NT2/D1 (cell line): Measurements from ENCODE around the gene ZSCAN2.

Experiments used
- YY1 ChIP-seq: IDR thresholded peaks from 2 replicates; pipeline ENCODE4 v1.6.1; 2011; ENCODE audit not compliant: insufficient read length, insufficient read depth
- ZNF274 ChIP-seq: IDR thresholded peaks from 2 replicates; pipeline ENCODE4 v1.6.1; 2011; ENCODE audit warnings: mild to moderate bottlenecking, low read depth, low read length

DNA sequence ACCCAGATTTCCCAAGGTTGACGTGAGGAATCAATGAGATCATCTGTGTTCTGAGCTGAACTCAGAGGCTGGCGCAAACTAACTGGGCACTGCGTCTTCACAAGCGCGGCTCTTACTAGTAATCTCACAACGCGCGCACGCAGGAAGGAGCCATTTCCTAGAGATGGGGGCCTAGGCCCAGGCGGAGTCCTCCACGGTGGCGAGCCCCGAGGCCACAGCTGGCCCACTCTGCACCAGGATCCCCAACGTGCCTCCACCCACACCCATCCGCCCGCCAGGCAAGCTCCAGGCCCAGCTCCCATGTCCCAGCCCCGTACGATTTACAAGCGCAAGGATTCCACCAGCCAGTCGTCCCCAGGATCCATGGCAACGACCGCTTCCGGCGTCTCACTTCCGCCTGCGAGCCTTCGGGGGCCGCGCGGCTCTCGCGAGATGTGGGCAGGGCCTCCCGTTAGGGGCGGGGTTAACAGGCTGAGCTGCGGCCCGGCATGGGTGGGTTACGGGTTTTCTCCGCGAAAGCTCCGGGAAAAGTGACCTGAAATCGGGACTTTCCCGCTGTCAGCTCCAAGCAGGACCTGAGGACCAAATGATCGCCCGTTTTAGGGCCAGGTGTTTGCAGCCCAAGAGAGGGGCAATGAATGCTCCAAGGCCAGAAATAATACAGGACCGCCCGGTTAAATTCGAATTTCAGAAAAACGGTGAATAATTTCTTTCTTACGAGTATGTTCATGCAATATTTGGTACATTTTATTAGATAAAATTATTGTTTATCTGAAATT, 53.3 kb downstream of the ZSCAN2 start, which contains the start of gene WDR73:
- TF ChIP-seq ZNF274 (no peak), YY1 (no peak)
